Measurements from ENCODE around the gene ATAT1.

DNA sequence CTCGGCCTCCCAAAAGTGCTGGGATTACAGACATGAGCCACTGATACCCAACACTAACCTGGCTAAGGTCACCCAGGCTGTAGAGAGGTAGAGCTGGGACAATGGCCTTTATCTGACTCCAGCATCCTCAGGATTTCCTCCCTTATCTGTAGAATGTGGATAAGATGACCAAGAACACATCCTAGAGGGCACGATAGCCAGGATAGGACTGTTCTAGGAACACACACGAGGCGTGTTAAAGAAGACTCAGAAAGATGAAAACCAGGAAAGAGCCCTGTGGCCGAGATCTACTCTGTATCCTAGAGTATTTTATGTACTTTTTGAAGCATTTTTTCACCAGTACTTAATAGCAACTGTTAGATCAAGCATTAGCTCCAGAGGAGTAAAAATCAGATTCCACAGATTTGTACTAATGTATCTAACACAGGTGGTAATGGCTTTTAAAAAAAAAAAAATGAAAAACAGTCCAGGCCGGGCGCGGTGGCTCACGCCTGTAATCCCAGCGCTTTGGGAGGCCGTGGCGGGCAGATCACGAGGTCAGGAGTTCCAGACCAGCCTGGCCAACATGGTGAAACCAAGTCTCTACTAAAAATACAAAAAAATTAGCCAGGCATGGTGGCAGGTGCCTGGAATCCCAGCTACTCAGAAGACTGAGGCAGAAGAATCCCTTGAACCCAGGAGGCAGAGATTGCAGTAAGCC lies 26.9 kb upstream of the ATAT1 start:
- TF ChIP-seq CEBPB (IDR thresholded peaks at IDR 0.05) (no peak), EP300 (IDR thresholded peaks at IDR 0.05; ENCODE audit: borderline replicate concordance) (no peak), MAX (IDR thresholded peaks at IDR 0.05) (no peak), NFIC (IDR thresholded peaks at IDR 0.05) (no peak), RAD21 (IDR thresholded peaks at IDR 0.05; ENCODE audit: low read depth) (no peak)
- TF ChIP-seq, protein P1, sequence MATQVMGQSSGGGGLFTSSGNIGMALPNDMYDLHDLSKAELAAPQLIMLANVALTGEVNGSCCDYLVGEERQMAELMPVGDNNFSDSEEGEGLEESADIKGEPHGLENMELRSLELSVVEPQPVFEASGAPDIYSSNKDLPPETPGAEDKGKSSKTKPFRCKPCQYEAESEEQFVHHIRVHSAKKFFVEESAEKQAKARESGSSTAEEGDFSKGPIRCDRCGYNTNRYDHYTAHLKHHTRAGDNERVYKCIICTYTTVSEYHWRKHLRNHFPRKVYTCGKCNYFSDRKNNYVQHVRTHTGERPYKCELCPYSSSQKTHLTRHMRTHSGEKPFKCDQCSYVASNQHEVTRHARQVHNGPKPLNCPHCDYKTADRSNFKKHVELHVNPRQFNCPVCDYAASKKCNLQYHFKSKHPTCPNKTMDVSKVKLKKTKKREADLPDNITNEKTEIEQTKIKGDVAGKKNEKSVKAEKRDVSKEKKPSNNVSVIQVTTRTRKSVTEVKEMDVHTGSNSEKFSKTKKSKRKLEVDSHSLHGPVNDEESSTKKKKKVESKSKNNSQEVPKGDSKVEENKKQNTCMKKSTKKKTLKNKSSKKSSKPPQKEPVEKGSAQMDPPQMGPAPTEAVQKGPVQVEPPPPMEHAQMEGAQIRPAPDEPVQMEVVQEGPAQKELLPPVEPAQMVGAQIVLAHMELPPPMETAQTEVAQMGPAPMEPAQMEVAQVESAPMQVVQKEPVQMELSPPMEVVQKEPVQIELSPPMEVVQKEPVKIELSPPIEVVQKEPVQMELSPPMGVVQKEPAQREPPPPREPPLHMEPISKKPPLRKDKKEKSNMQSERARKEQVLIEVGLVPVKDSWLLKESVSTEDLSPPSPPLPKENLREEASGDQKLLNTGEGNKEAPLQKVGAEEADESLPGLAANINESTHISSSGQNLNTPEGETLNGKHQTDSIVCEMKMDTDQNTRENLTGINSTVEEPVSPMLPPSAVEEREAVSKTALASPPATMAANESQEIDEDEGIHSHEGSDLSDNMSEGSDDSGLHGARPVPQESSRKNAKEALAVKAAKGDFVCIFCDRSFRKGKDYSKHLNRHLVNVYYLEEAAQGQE (IDR thresholded peaks at IDR 0.05; ENCODE audit: low read depth): no peak
